GM19328 (cell line): ENCODE measurements around the gene MFSD11.
"Not testable (repeated sequence)": the region's sequence is repeated elsewhere in the genome, so short reads cannot be mapped to it uniquely, and the experiment has no call there.

Experiments
- ATAC-seq: cut with Tn5 transposase; IDR thresholded peaks from one replicate; pipeline ENCODE4 v1.9.1; 2021; ENCODE audit warnings: mild to moderate bottlenecking, moderate library complexity; ENCODE audit not compliant: unreplicated experiment

MFSD11 gene

GRCh38 chr17:76737676-76738467, at the start of gene MFSD11:
Gene MFSD11, plus strand, starts transcription at chr17:76738119. Its CDS starts 234 bp downstream, at chr17:76738353.
- peak; percentile 50 for ATAC-seq

DNA sequence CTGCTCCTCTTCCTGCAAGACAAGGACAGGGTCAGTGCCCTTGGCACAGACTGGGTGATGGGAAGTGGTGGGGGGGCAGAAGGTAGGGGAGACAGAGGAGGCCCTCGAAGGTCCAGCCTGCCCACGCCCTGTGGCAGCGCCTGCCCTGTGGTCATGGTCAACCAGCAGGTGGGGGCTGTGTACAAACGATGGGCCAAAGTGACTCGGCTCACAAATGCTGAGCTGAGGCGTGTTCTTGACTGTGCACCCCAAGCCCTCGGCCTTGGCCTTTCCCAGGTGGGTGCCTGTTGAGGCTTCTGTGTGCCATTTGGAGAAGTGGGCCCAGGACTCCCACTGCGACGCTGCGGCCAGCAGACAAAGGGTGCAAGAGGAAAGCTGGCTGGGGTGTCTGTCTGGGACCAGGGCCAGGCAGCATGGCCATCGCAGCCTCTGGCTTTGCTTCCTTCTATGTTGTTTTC, 49.7 kb upstream of the MFSD11 start:
- ATAC-seq, result no peak

DNA sequence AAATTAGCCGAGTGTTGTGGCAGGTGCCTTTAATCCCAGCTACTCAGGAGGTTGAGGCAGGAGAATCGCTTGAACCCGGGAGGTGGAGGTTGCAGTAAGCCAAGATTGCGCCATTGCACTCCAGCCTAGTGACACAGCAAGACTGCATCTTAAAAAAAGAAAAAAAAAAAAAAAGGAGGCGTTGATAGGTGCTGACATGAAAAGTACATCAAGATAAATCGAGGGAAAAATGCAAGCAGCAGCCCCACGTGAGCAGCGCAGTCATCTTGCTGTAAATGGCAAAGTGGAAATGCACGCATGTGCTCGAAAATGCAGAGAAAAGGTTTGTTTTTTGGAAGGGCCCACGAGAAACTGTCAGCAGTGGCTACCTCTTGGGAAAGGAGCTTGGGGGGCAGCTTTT, 48.1 kb upstream of the MFSD11 start:
- ATAC-seq, result no peak

DNA sequence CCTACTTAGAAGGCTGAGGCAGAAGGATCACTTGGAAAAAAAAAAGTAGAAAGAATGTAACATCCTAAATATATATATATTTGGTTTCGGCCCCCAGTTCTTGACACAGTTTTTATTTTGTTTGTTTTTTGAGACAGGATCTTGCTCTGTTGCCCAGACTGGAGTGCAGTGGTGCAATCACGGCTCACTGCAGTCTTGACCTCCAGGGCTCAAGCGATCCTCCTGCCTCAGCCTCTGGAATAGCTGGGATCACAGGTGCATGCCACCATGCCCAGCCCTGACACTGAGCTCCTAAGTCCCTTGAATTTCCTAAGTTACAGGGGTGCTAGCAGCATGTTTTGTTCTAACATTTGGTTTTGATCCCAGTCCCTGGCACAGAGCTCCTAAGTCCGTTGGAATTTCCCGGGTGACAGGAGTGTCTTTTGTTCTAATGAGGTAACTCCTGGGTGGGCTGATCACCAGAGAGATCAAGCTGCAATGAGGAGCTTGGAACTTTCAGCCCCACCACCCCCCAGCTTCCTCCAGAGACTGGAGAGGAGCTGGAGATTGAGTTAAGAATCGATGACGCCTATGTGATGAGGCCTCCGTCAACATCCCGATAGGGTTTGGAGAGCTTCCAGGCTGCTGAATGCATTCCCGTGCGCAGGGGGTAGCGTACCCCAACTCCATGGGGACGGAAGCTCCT, 47.2 kb upstream of the MFSD11 start:
- no peak for ATAC-seq

DNA sequence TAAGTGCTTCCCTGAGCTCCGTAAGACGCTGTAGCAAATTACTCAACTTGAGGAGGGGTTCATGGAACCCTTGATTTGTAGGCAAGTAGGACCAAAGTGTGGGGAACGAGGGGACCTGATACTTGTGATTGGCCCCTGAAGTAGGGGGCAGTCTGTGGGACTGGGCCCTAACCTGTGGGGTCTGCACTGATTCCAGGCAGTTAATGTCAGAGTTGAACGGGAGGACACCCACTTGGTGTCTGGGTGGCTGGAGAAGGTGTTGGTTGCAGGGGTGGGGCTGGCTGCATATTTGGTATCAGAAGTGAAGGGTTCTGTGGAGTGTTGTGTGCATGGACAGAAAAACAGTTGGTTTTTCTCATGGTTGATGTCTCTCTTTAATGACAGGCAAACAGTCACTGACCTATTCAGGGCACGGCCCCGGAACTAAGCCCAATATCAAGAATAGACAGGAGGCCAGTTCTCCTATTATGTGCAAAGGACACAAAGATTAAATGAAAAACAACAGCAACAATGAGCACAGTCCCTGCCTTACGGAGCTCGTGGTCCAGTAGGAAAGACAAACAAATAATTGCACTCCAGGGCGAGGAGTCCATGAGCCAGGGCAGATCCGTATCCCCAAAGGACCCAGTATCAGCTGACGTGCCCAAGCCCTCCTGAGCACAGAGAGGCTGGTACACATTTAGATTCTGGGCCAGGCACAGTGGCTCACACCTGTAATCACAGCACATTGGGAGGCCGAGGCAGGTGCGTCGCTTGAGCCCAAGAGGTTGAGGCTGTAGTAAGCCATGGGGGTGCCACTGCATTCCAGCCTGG, 46.3 kb upstream of the MFSD11 start:
- ATAC-seq, result no peak

- ATAC-seq, result no peak
Observed at GRCh38 chr17:76695059-76695831, 42.7 kb upstream of the MFSD11 start.

DNA sequence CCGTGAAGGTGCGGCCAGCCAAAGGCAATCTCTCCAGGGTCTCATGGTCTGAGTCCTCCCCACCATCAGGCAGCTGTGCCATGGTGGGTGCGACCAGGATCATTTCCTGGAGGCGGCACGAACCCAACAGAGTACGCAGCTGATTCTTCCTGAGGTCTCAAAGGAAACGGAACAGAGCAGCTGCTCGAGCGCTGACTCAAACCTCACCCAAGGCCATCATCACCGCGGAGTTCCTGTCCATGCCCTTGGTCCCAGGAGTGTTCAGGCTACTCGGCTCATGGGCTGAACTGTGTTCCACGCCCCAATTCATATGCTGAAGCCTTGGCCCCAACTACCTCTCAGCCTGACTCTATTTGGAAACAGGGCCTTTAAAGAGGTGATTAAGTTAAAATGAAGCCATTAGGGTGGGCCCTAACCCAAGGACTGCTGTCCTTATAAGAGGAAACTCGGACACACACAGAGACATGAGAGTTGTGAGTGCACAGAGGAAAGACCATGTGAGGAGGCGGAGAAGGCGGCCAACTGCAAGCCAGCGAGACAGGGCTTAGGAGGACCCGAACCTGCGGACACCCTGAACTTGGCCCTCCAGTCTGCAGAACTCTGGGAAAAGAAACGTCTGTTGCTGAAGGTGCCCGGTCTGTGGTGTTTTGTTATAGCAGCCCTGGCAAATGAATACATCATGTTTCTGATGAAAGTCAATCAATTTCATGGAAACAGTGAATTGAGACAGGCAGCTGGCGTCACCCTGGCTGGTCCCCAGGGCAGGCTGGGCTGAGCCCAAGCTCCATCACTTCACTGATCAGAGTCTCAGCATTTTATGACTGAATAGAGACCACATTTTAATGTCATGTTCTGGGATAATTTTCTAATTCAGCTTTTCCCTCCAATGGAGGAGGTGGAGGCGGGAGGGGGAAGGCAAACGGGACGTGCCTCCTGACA, 40.9 kb upstream of the MFSD11 start:
- no peak for ATAC-seq

DNA sequence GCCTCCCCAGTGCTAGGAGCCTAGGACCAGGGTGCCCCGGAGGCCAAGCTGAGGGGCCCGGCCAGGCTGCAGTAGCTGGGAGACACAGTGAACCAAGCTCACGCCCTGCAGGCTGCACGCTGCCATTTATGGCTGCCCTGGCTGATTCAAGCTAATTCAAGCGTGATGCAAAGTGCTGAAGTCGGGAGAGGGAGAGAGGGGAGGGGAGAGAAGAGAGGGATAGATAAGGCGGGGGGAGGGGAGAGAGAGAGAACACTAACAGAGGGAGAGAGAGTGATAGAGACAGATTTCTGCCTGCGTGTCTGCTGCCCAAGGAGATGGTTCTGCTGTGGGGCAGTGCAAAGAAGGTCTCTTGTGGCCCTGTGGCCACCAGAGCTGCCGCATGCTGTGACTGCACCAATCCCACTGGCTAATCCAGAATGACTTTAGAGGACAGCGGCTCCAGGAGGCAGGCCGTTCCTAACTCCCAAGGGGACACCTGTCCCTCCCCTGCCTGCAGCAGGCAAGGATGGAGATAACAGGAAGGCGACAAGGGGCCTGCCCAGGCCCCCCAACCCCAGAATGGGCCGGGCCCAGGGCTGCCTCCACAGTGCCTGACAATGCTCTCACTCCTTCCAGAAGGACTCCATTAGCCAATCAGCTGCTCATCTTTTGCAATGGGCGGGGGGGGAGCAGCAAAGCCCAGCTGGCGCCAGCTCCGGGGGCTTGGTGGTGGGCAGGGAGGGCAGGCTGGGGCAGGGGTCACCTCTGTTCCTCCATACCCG, 40.0 kb upstream of the MFSD11 start:
- ATAC-seq, result no peak

GRCh38 chr17:76698466-76698977, 39.4 kb upstream of the MFSD11 start:
- ATAC-seq, result not testable (repeated sequence)

GRCh38 chr17:76700270-76700616, 37.7 kb upstream of the MFSD11 start:
- ATAC-seq, result no peak

GRCh38 chr17:76700617-76701470, 37.1 kb upstream of the MFSD11 start:
- no peak for ATAC-seq

- no peak for ATAC-seq
Observed at GRCh38 chr17:76701471-76701967, 36.4 kb upstream of the MFSD11 start.

- no peak for ATAC-seq
Observed at GRCh38 chr17:76702076-76702475, 35.8 kb upstream of the MFSD11 start.

- ATAC-seq, result no peak
Observed at GRCh38 chr17:76702941-76703637, 34.8 kb upstream of the MFSD11 start.

- ATAC-seq, result no peak
Observed at GRCh38 chr17:76704805-76705204, 33.1 kb upstream of the MFSD11 start.

- no peak for ATAC-seq
Observed at GRCh38 chr17:76706817-76707216, 31.1 kb upstream of the MFSD11 start.
